NCI-H774 (cell line): ENCODE results near the gene PHPT1.

Experiments
- DNase-seq: peaks from one replicate; lab custom pipeline; 2025; lab: John Stamatoyannopoulos, UW

PHPT1 gene

DNA sequence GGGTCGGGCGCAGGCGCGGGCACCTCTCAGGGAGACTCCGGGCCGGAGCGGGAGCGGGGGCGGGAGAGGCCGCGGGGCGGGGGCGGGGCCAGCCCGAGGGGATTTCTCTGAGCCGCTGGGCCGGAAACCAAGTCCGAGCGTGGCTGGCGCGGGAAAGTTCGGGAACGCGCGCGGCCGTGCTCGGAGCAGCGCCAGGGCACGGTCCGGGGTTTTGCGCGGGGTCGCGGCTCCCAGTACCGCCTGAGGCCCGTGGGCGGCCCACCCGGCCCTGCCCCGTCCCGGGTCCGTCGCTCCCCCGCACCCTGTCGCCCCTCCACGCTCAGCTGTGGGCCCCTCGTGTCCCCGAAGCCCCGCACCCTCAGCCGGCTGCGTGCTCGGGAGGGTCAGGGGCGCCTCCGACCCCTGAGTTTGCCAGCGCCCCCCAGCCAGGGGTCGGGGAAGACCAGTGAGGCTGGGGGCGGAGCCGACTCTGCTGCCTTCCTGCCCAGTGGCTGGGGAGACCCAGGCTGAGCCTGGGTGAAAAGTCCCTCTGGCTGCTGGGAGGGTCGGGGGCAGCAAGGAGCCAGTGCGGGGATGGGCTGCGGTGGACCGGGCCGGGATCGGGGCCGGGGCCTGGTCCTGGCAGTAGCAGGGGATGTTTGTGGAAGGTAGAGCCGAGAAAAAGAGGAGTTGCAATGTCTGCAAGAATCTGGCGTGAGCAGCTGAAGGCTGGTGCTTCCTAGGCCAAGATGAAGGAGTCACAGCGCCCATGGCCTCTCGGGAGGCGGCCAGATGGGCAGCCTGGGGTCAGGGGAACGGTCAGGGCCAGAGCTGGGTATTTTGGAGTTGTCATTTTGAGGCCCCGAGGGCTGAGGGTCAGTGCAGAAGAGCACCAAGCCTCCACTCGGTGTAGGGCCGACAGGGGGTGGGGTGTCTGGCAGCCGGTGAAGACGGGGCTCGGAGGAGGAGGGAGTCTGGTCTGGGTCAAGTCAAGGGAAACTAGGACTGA lies 37.7 kb downstream of the PHPT1 start:
- no peak for DNase-seq

DNA sequence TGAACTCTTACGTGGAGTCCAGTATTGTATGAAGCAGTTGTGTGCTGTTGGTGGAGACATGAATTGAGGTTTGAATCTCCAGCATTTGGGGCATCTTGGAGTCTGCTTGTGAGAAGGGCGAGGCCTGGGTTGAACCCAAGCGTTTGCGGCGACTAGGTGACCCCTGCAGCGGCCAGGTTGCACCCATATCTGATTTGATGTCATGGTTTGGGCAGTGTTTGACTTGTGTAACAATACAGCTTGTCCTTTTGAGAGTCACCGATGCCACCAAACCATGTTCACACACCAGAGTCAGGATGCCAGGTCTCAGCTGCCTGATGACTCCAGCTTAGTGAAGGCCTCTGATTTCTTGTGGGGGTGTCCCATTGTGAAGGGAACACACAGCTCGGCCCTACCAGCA lies 39.2 kb downstream of the PHPT1 start:
- no peak for DNase-seq

GRCh38 chr9:136889858-136890257 lies 40.6 kb downstream of the PHPT1 start:
- DNase-seq = no peak

DNA sequence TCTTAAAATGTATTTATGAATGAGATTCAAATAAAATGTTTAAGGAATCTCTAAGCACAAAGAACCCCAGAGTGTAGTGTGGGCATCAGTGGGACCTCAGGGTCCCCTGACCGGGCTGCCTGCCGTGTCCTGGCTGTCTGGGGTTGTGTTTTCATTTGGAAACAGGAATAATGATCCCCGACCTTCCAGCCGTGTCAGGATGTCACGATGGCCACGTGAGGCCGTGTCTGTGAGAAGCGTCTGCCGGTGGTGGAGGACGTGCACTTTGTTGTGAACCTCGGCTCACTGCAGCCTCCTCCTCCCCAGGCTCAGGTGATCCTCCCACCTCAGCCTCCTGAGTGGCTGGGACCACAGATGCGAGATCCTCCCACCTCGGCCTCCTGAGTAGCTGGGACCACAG lies 41.5 kb downstream of the PHPT1 start:
- DNase-seq = no peak

DNA sequence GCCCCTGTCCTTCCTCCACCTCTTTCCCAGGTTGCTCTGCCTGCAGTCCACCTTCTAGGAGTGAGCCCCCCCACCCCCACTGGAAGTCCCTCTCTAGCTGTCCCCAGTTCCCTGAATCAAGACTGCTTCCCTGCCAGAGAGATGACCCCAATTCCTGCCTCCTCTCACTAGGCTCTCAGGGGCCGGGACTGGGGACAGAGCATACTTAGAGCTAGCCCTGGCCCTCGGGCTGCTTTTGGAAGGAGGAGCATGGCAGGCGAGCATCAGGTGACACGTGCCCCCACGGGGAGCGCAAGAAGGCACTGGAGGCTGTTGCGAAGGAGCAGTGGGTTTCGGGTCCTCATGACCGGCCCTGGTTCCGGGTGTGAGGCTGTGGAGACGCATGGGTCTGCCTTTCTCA lies 46.8 kb downstream of the PHPT1 start:
- no peak for DNase-seq

DNA sequence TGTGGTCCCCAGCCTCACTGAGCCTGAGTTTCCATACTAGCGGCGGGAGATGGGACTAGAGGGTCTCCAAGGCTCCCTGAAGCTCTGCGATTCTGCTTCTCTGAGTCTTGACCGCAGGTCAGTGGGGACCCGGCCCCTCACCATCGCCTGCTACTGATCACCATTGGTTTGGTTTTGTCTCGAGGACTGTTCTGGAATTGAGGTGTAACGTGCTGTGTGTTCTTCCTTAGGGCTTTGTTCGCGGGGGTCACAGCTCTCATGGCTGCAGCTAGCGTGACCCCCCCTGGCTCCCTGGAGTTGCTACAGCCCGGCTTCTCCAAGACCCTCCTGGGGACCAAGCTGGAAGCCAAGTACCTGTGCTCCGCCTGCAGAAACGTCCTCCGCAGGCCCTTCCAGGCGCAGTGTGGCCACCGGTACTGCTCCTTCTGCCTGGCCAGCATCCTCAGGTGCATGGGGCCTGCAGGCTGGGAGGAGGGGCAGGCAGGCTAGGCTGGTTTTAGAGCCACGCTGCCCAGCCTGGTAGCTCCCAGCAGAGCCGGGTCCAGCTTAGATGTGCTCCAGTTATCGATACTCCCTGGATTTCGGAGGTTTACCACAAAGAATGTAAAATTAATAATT lies 49.4 kb downstream of the PHPT1 start:
- DNase-seq = no peak

DNA sequence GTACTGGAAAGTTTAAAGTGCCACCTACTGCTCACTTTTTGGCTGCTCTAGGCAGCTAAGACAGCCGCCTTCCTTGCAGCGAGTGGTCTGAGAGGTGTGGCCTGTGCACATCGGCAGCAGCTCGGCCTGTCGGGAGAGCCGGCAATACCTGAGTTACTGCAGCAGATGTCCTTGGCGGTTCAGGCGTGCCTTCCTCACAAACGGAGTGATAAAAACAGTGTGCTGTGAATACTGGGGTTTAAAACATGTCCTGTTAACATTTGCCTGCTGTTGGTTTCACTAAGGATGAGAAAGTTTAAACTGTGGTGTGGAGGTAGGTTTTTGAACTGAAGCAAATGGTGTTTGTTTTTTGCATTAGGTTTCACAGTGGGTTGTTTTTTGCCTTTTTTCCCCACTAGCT lies 50.0 kb downstream of the PHPT1 start:
- DNase-seq = no peak

GRCh38 chr9:136900556-136900955 lies 51.3 kb downstream of the PHPT1 start:
- no peak for DNase-seq
